K562 (cell line): ENCODE measurements around the gene CDCP1. TPM values are rescaled to one million over a fixed set of nuclear protein-coding genes. Genes with fewer than 3 reads are reported as not detected.
A peak's percentile ranks its signal among the peaks of the same experiment; 100 is the strongest.

Experiments used
- E2F6 ChIP-seq, 2 experiments: IDR thresholded peaks; 2 replicates each; pipeline ENCODE4 v1.6.1; 2011; ENCODE audit warnings: borderline replicate concordance in 1 of 2, control low read depth in 1 of 2, low read depth in 1 of 2, low read length in 1 of 2, mild to moderate bottlenecking in 1 of 2, mixed read lengths in 1 of 2, moderate library complexity in 1 of 2; ENCODE audit not compliant: insufficient read depth in 1 of 2, insufficient read length in 1 of 2, poor library complexity in 1 of 2, severe bottlenecking in 1 of 2; ENCODE audit errors: extremely low read depth in 1 of 2
- HEY1 ChIP-seq: fragments of 250-450 bp; sonication (Bioruptor Pico); IDR thresholded peaks from 2 replicates; pipeline ENCODE4 v1.5.0; 2020; ENCODE audit warnings: mild to moderate bottlenecking, moderate library complexity, borderline replicate concordance
- HNRNPK ChIP-seq: fragments of 200-400 bp; formaldehyde crosslinking; IDR thresholded peaks from one replicate; pipeline ENCODE4 v1.6.1; 2018; ENCODE audit warnings: mild to moderate bottlenecking, low read depth, low read length; ENCODE audit not compliant: poor library complexity, severe bottlenecking
- NUFIP1 ChIP-seq: fragments of 450-650 bp; IDR thresholded peaks from 2 replicates; pipeline ENCODE4 v1.6.1; 2018; ENCODE audit not compliant: partially characterized antibody
- PHF20 ChIP-seq: fragments of 450-650 bp; IDR thresholded peaks from 2 replicates; pipeline ENCODE4 v1.6.1; 2018; ENCODE audit not compliant: partially characterized antibody
- PHF21A ChIP-seq: fragments of 450-650 bp; IDR thresholded peaks from 2 replicates; pipeline ENCODE4 v1.6.1; 2017; ENCODE audit warnings: low read depth, borderline replicate concordance
- POLR2A ChIP-seq: fragments of 450-650 bp; conservative IDR thresholded peaks from 2 replicates; pipeline ENCODE4 v1.6.1; 2016
- POLR2G ChIP-seq: fragments of 200-400 bp; formaldehyde crosslinking; IDR thresholded peaks from 2 replicates; pipeline ENCODE4 v1.6.1; 2017; ENCODE audit warnings: low read depth, mild to moderate bottlenecking, antibody characterized with exemption, low read length, moderate library complexity
- RCOR1 ChIP-seq, 2 experiments: IDR thresholded peaks; 2 replicates each; pipeline ENCODE4 v1.6.1; 2012; ENCODE audit warnings: low read depth in 2 of 2, low read length in 2 of 2, borderline replicate concordance in 1 of 2, improper control_type of control experiment in 1 of 2
- SMAD2 ChIP-seq: fragments of 150-350 bp; IDR thresholded peaks from 2 replicates; pipeline ENCODE4 v1.6.1; 2014; ENCODE audit warnings: low read depth, mild to moderate bottlenecking, low read length
- SMAD4 ChIP-seq: fragments of 250-450 bp; sonication (Bioruptor Pico); conservative IDR thresholded peaks from 2 replicates; pipeline ENCODE4 v1.8.0; 2021; ENCODE audit warnings: inconsistent platforms, mild to moderate bottlenecking, moderate library complexity
- SNIP1 ChIP-seq: fragments of 450-650 bp; IDR thresholded peaks from 2 replicates; pipeline ENCODE4 v1.7.1; 2017; ENCODE audit warnings: low read depth, mild to moderate bottlenecking
- TCFL5 ChIP-seq: fragments of 250-450 bp; sonication (Bioruptor Pico); conservative IDR thresholded peaks from 2 replicates; pipeline ENCODE4 v1.6.1; 2021; ENCODE audit warnings: mild to moderate bottlenecking, moderate library complexity, matching md5 sums
- TSHZ1 ChIP-seq: fragments of 250-450 bp; sonication (Bioruptor Pico); IDR thresholded peaks from 2 replicates; pipeline ENCODE4 v1.4.0; 2020; ENCODE audit warnings: mild to moderate bottlenecking, moderate library complexity
- XRCC5 ChIP-seq: fragments of 200-400 bp; formaldehyde crosslinking; IDR thresholded peaks from 2 replicates; pipeline ENCODE4 v1.6.1; 2017; ENCODE audit warnings: low read depth, mild to moderate bottlenecking, low read length
- ZBTB12 ChIP-seq: fragments of 250-450 bp; sonication (Bioruptor Pico); IDR thresholded peaks from 2 replicates; pipeline ENCODE4 v1.4.0; 2020
- ZC3H4 ChIP-seq: sonication (generic); formaldehyde crosslinking; IDR thresholded peaks from 2 replicates; pipeline ENCODE4 v1.9.0; 2021; ENCODE audit warnings: missing genetic modification reagents, borderline replicate concordance
- ZNF232 ChIP-seq: sonication (generic); formaldehyde crosslinking; IDR thresholded peaks from 2 replicates; pipeline ENCODE4 v1.8.0; 2022; ENCODE audit warnings: mild to moderate bottlenecking, missing genetic modification reagents
- ZNF277 ChIP-seq: fragments of 250-450 bp; sonication (Bioruptor Pico); IDR thresholded peaks from 2 replicates; pipeline ENCODE4 v1.8.0; 2022; ENCODE audit warnings: inconsistent platforms, mild to moderate bottlenecking, moderate library complexity, borderline replicate concordance
- ZNF408 ChIP-seq: fragments of 250-450 bp; sonication (Bioruptor Pico); IDR thresholded peaks from 2 replicates; pipeline ENCODE4 v1.4.0; 2020; ENCODE audit warnings: low read depth, mild to moderate bottlenecking, moderate library complexity
- ZNF444 ChIP-seq: fragments of 250-450 bp; sonication (Bioruptor Pico); IDR thresholded peaks from 2 replicates; pipeline ENCODE4 v1.4.0; 2020; ENCODE audit warnings: mild to moderate bottlenecking, moderate library complexity
- polyA plus RNA-seq, 8 experiments: library from polyadenylated mRNA; depleted of rRNA in 4 of 8; stranded (reverse) in 5 of 8; unstranded in 3 of 8; fragments of >200 nt; fragmentation: Nextera tagmentation in 2 of 8; fragmentation: Illumina TruSeq in 1 of 8; extraction: Ambion mirVana in 2 of 8; extraction: Trizol in 1 of 8; gene quantifications; 2 replicates each; pipeline versions ENCODE4 v1.2.1 to v1.2.3, GENCODE V29; 2011 to 2014; ENCODE audit warnings: inconsistent platforms in 1 of 8, missing spikeins in 1 of 8
- total RNA-seq, 7 experiments: library from RNA; depleted of rRNA in 6 of 7; stranded (reverse); fragments of >200 nt in 6 of 7; fragmentation: Illumina TruSeq in 2 of 7; extraction: Trizol in 2 of 7; gene quantifications; 2 replicates each; pipeline versions ENCODE4 v1.2.1 to v1.2.3, GENCODE V29; 2011 to 2021; ENCODE audit warnings: low replicate concordance in 1 of 7

CDCP1 gene
- total and polyA plus RNA-seq, 9 of the 15 experiments (the other 6 are each of a cell fraction or from before 2014, with no cell fraction given) = 3.9 to 16.4 (median 5.2) TPM

- TF ChIP-seq TSHZ1 (CRISPR knock-in tag) (no peak), HEY1 (CRISPR knock-in tag) (no peak), ZNF232 (no peak), XRCC5 (no peak), NUFIP1 (no peak), HNRNPK (no peak), PHF20 (no peak), ZNF408 (CRISPR knock-in tag) (no peak), ZNF444 (CRISPR knock-in tag) (no peak), PHF21A (no peak), ZC3H4 (CRISPR knock-in tag) (no peak), SMAD2 (no peak), POLR2G (no peak), E2F6 (IDR thresholded peaks at IDR 0.05; ENCODE audit: borderline replicate concordance in 1 of 2, extremely low read depth in 1 of 2, insufficient read depth in 1 of 2, insufficient read length in 1 of 2, low read depth in 1 of 2, low read length in 1 of 2, poor library complexity in 1 of 2, severe bottlenecking in 1 of 2) (no peak), SNIP1 (no peak), TCFL5 (no peak), RCOR1 (IDR thresholded peaks at IDR 0.05; ENCODE audit: borderline replicate concordance in 1 of 2, low read depth in 2 of 2, low read length in 2 of 2) (no peak), ZNF277 (CRISPR knock-in tag) (no peak), POLR2A (no peak), ZBTB12 (CRISPR knock-in tag) (no peak), SMAD4 (CRISPR knock-in tag) (0 out of 2 replicates have a peak, but pooled peaks have one; percentile 33)
Observed at GRCh38 chr3:45182915-45183871, 37.0 kb upstream of the CDCP1 start (continued).
